ENCODE measurements around the gene APOL6. TPM values are rescaled to one million over a fixed set of nuclear protein-coding genes. Genes with fewer than 3 reads are reported as not detected.

Gene APOL6
- total RNA-seq, 1 experiment from 2014 or later = 7.2 TPM

GRCh38 chr22:35685731-35686130 lies 37.5 kb downstream of the APOL6 start:
- ChIA-PET POLR2A (no interaction called here), CTCF (no interaction called here)
- Mint-ChIP-seq H3K4me1 (ENCODE audit: insufficient read depth, unreplicated experiment) (no peaks in the 10 kb centered on the region), H3K27me3 (ENCODE audit: insufficient read depth, unreplicated experiment) (peaks cover 14% of the 10 kb centered on the region), H3K4me3 (ENCODE audit: unreplicated experiment) (no peak overlapping the region), H3K27ac (ENCODE audit: low read depth, unreplicated experiment) (no peak overlapping the region), H3K36me3 (ENCODE audit: insufficient read depth, unreplicated experiment) (no peaks in the 10 kb centered on the region), H3K9me3 (ENCODE audit: unreplicated experiment) (no peaks in the 10 kb centered on the region)
- intact Hi-C loops (cut with micrococcal nuclease) = no loop called here
- no TSS peak for BruUV-seq (replicated peaks)
- no peak for TF ChIP-seq CTCF (IDR thresholded peaks at IDR 0.05; ENCODE audit: unreplicated experiment)
- no peak for DNase-seq (ENCODE audit: unreplicated experiment)

GRCh38 chr22:35686298-35686697 lies 38.1 kb downstream of the APOL6 start:
- Mint-ChIP-seq H3K4me1 (ENCODE audit: insufficient read depth, unreplicated experiment) (no peaks in the 10 kb centered on the region), H3K4me3 (ENCODE audit: unreplicated experiment) (no peak overlapping the region), H3K9me3 (ENCODE audit: unreplicated experiment) (no peaks in the 10 kb centered on the region), H3K27ac (ENCODE audit: low read depth, unreplicated experiment) (no peak overlapping the region), H3K27me3 (ENCODE audit: insufficient read depth, unreplicated experiment) (peaks cover 14% of the 10 kb centered on the region), H3K36me3 (ENCODE audit: insufficient read depth, unreplicated experiment) (no peaks in the 10 kb centered on the region)
- ChIA-PET POLR2A (no interaction called here), CTCF (interaction anchor here (0.6 kb wide), 1 partner anchor 381 kb away, joined by 3 read pairs; no protein-coding TSS in a partner anchor)
- no peak for DNase-seq (ENCODE audit: unreplicated experiment)
- intact Hi-C loops (cut with micrococcal nuclease) = no loop called here
- TF ChIP-seq CTCF (IDR thresholded peaks at IDR 0.05; ENCODE audit: unreplicated experiment) = no peak
- no TSS peak for BruUV-seq (replicated peaks)

GRCh38 chr22:35687461-35687860 lies 39.2 kb downstream of the APOL6 start:
- peaks cover 14% of the 10 kb centered on the region for H3K27me3 Mint-ChIP-seq (ENCODE audit: insufficient read depth, unreplicated experiment)
- no peak for DNase-seq (ENCODE audit: unreplicated experiment)
- no TSS peak for BruUV-seq (replicated peaks)
- H3K4me3 Mint-ChIP-seq (ENCODE audit: unreplicated experiment) = no peak overlapping the region
- intact Hi-C loops (cut with micrococcal nuclease) = no loop called here
- no peak overlapping the region for H3K27ac Mint-ChIP-seq (ENCODE audit: low read depth, unreplicated experiment)
- H3K9me3 Mint-ChIP-seq (ENCODE audit: unreplicated experiment) = no peaks in the 10 kb centered on the region
- POLR2A ChIA-PET = no interaction called here
- CTCF ChIA-PET = no interaction called here
- H3K4me1 Mint-ChIP-seq (ENCODE audit: insufficient read depth, unreplicated experiment) = no peaks in the 10 kb centered on the region
- no peaks in the 10 kb centered on the region for H3K36me3 Mint-ChIP-seq (ENCODE audit: insufficient read depth, unreplicated experiment)
- no peak for TF ChIP-seq CTCF (IDR thresholded peaks at IDR 0.05; ENCODE audit: unreplicated experiment)

- Mint-ChIP-seq H3K4me1 (ENCODE audit: insufficient read depth, unreplicated experiment) (no peaks in the 10 kb centered on the region), H3K4me3 (ENCODE audit: unreplicated experiment) (no peak overlapping the region), H3K27ac (ENCODE audit: low read depth, unreplicated experiment) (no peak overlapping the region), H3K9me3 (ENCODE audit: unreplicated experiment) (no peaks in the 10 kb centered on the region), H3K27me3 (ENCODE audit: insufficient read depth, unreplicated experiment) (peaks cover under 1% of the 10 kb centered on the region), H3K36me3 (ENCODE audit: insufficient read depth, unreplicated experiment) (no peaks in the 10 kb centered on the region)
- ChIA-PET POLR2A (no interaction called here), CTCF (no interaction called here)
- DNase-seq (ENCODE audit: unreplicated experiment) = no peak
- no peak for TF ChIP-seq CTCF (IDR thresholded peaks at IDR 0.05; ENCODE audit: unreplicated experiment)
- intact Hi-C loops (cut with micrococcal nuclease) = no loop called here
- no TSS peak for BruUV-seq (replicated peaks)
Measured at GRCh38 chr22:35688913-35689675, 40.8 kb downstream of the APOL6 start.

Measured in MCF 10A (cell line).